Subcutaneous adipose tissue (tissue), 4 donors: ENCODE data around the gene GPC6. TPM values are rescaled to one million over a fixed set of nuclear protein-coding genes. Genes with fewer than 3 reads are reported as not detected.

Source experiments
- CTCF ChIP-seq: fragments of 450-650 bp; IDR thresholded peaks from one replicate; pipeline ENCODE4 v1.5.1; 2016; ENCODE audit warnings: low read depth, mild to moderate bottlenecking, control low read depth, antibody characterized with exemption, moderate library complexity
- total RNA-seq, 4 donors: library from RNA; depleted of rRNA; stranded (reverse); fragments of >200 nt; gene quantifications; one replicate each; pipeline ENCODE4 v1.1.0, GENCODE V29; 2016

Gene GPC6
- total RNA-seq, 4 donors from 2014 or later, result 16.2 to 30.6 (median 26.9) TPM

- TF ChIP-seq CTCF, result no peak
These were observed 18.3 kb downstream of the GPC6 start for GRCh38 chr13:93244918-93245280.

GRCh38 chr13:93246069-93246468 is 19.5 kb downstream of the GPC6 start:
- no peak for TF ChIP-seq CTCF

- no peak for TF ChIP-seq CTCF
These were observed 22.0 kb downstream of the GPC6 start for GRCh38 chr13:93248627-93249047.

GRCh38 chr13:93249364-93250306 is 23.0 kb downstream of the GPC6 start:
- TF ChIP-seq CTCF, result no peak

GRCh38 chr13:93254775-93255174 is 28.2 kb downstream of the GPC6 start:
- TF ChIP-seq CTCF, result no peak

GRCh38 chr13:93256998-93257397 is 30.4 kb downstream of the GPC6 start:
- no peak for TF ChIP-seq CTCF

GRCh38 chr13:93259527-93260080 is 33.0 kb downstream of the GPC6 start:
- no peak for TF ChIP-seq CTCF
